GM19035 (cell line): ENCODE results near the gene EREG.

Experiments used
- ATAC-seq: cut with Tn5 transposase; IDR thresholded peaks from one replicate; pipeline ENCODE4 v1.9.1; 2021; ENCODE audit not compliant: unreplicated experiment

Gene EREG

GRCh38 chr4:74423104-74423503, 58.2 kb downstream of the EREG start:
- no peak for ATAC-seq

- no peak for ATAC-seq
Measured at GRCh38 chr4:74424111-74424510, 59.2 kb downstream of the EREG start.

- ATAC-seq = no peak
Measured at GRCh38 chr4:74426101-74426500, 61.2 kb downstream of the EREG start.

GRCh38 chr4:74428276-74428675, 63.3 kb downstream of the EREG start:
- no peak for ATAC-seq

GRCh38 chr4:74431113-74431826, 66.3 kb downstream of the EREG start:
- ATAC-seq = no peak

GRCh38 chr4:74433043-74433442, 68.1 kb downstream of the EREG start:
- ATAC-seq = no peak

- ATAC-seq = no peak
Measured at GRCh38 chr4:74433541-74434172, 68.7 kb downstream of the EREG start.

GRCh38 chr4:74435296-74435695, 70.4 kb downstream of the EREG start:
- ATAC-seq = no peak

- ATAC-seq = no peak
Measured at GRCh38 chr4:74437866-74438265, 72.9 kb downstream of the EREG start.
